Stimulated activated CD4-positive, alpha-beta T cell treated with anti-CD3 and anti-CD28 coated beads, Interleukin-2, amount 100 ng/mL, for 4 hours (primary cell): ENCODE data around the gene CENPT.

Experiments used
- DNase-seq: peaks from one replicate; pipeline ENCODE4 v3.0.0-alpha.2; 2020; ENCODE audit warnings: low read depth

Gene CENPT

GRCh38 chr16:67806428-67807147, 40.9 kb downstream of the CENPT start, which contains the start of the genes RANBP10 and TSNAXIP1:
TSS of gene RANBP10 (minus strand) at chr16:67806560. CDS start at chr16:67806536, 24 bp downstream.
TSS of gene TSNAXIP1 (plus strand) at chr16:67806889. CDS start at chr16:67807150, 261 bp downstream.
- DNase-seq = peak; percentile 94

GRCh38 chr16:67805718-67806427, 41.6 kb downstream of the CENPT start:
- DNase-seq = no peak

- no peak for DNase-seq
Measured at GRCh38 chr16:67804853-67805542, 42.5 kb downstream of the CENPT start.

- DNase-seq = no peak
Measured at GRCh38 chr16:67803894-67804293, 43.6 kb downstream of the CENPT start.

- peak; percentile 33 for DNase-seq
Measured at GRCh38 chr16:67801883-67802282, 45.6 kb downstream of the CENPT start.

GRCh38 chr16:67801241-67801640, 46.3 kb downstream of the CENPT start:
- no peak for DNase-seq

- no peak for DNase-seq
Measured at GRCh38 chr16:67800338-67800926, 47.1 kb downstream of the CENPT start.

- no peak for DNase-seq
Measured at GRCh38 chr16:67796099-67796718, 51.3 kb downstream of the CENPT start.

- DNase-seq = no peak
Measured at GRCh38 chr16:67790071-67790470, 57.4 kb downstream of the CENPT start.

- no peak for DNase-seq
Measured at GRCh38 chr16:67786491-67786890, 61.0 kb downstream of the CENPT start.

- no peak for DNase-seq
Measured at GRCh38 chr16:67783353-67783725, 64.2 kb downstream of the CENPT start.

GRCh38 chr16:67782567-67783352, 64.7 kb downstream of the CENPT start:
- DNase-seq = no peak

- DNase-seq = no peak
Measured at GRCh38 chr16:67781565-67781921, 66.0 kb downstream of the CENPT start.

- DNase-seq = no peak
Measured at GRCh38 chr16:67780847-67781564, 66.5 kb downstream of the CENPT start.

GRCh38 chr16:67779256-67780014, 68.1 kb downstream of the CENPT start:
- no peak for DNase-seq
